DND-41 (cell line): ENCODE measurements around the gene AKAP6.

Experiments used
- ATAC-seq: fragments of 200-7000 bp; cut with Tn5 transposase; 3 replicates; pipeline ENCODE4 v1.9.1; 2021; ENCODE audit warnings: low read depth; ENCODE audit not compliant: insufficient read depth
- DNase-seq: peaks from one replicate; pipeline ENCODE4 v3.0.0-alpha.2; 2020
- H2AFZ ChIP-seq: 2 replicates; pipeline ENCODE4 v1.6.0; 2012; ENCODE audit warnings: low read depth, low read length
- H3K27ac ChIP-seq: 2 replicates; pipeline ENCODE4 v1.5.1; 2012; ENCODE audit warnings: low read length, inconsistent platforms
- H3K27me3 ChIP-seq: fragments of 200-600 bp; sonication (generic); 2 replicates; pipeline ENCODE4 v1.6.0; 2012; ENCODE audit warnings: low read length, mild to moderate bottlenecking, inconsistent platforms; ENCODE audit not compliant: insufficient read depth, poor library complexity
- H3K36me3 ChIP-seq: 2 replicates; pipeline ENCODE4 v1.5.1; 2012; ENCODE audit warnings: low read length, inconsistent platforms; ENCODE audit not compliant: insufficient read depth
- H3K4me1 ChIP-seq: 2 replicates; pipeline ENCODE4 v1.5.1; 2012; ENCODE audit warnings: mild to moderate bottlenecking, low read length; ENCODE audit not compliant: insufficient read depth
- H3K4me2 ChIP-seq: 2 replicates; pipeline ENCODE4 v1.6.0; 2012; ENCODE audit warnings: mild to moderate bottlenecking, moderate library complexity, low read length, inconsistent platforms; ENCODE audit not compliant: insufficient read depth
- H3K4me3 ChIP-seq, 2 experiments: fragments of 200-600 bp in 1 of 2; shearing (Covaris generic) in 1 of 2; 2 replicates each; pipeline ENCODE4 v1.5.1; 2012 to 2016; ENCODE audit warnings: inconsistent platforms in 2 of 2, low read length in 2 of 2, mild to moderate bottlenecking in 2 of 2, low read depth in 1 of 2, moderate library complexity in 1 of 2
- H3K79me2 ChIP-seq: 2 replicates; pipeline ENCODE4 v1.6.0; 2012; ENCODE audit warnings: low read length, inconsistent platforms; ENCODE audit not compliant: insufficient read depth
- H3K9ac ChIP-seq: 2 replicates; pipeline ENCODE4 v1.6.0; 2012; ENCODE audit warnings: low read depth, mild to moderate bottlenecking, inconsistent platforms, low read length, moderate library complexity
- H3K9me3 ChIP-seq: 2 replicates; pipeline ENCODE4 v1.5.1; 2012; ENCODE audit warnings: low read length, moderate library complexity, mild to moderate bottlenecking, inconsistent platforms; ENCODE audit not compliant: insufficient read depth, severe bottlenecking
- H4K20me1 ChIP-seq: 2 replicates; pipeline ENCODE4 v1.6.0; 2012; ENCODE audit warnings: low read length; ENCODE audit not compliant: insufficient read depth
- EZH2 ChIP-seq: IDR thresholded peaks from 3 replicates; pipeline ENCODE4 v1.6.1; 2012; ENCODE audit warnings: borderline replicate concordance, low read depth, mild to moderate bottlenecking, moderate library complexity, low read length, inconsistent platforms; ENCODE audit not compliant: severe bottlenecking
- TF ChIP-seq, protein P1 (sequence below): IDR thresholded peaks from 2 replicates; pipeline ENCODE4 v1.5.1; 2012; ENCODE audit warnings: borderline replicate concordance, low read length, moderate library complexity, mild to moderate bottlenecking; ENCODE audit not compliant: poor library complexity, severe bottlenecking; ENCODE audit errors: extremely low read depth

Gene AKAP6

DNA sequence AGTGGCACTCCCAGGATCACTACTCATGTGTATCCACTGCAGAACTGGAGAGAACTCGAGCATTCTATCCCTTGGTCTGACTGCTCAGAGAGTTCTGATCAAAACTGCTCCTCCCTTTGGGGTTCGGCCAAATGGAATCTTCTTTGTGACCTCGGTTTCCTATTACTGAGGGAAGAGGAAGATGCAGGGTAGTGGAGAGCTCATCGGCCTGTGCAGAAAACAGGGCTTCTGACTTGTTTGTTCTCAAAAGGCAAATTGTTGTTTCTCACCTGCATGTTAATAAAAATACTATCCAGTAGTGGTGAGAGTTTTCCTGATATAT lies 17.1 kb upstream of the AKAP6 start:
- Histone ChIP-seq H3K36me3 (no peaks in the 10 kb centered on the region), H3K9me3 (no peaks in the 10 kb centered on the region), H3K4me1 (no peaks in the 10 kb centered on the region), H2AFZ (no peak overlapping the region), H3K4me3 (no peak overlapping the region), H3K27ac (no peak overlapping the region), H3K79me2 (no peaks in the 10 kb centered on the region), H4K20me1 (no peaks in the 10 kb centered on the region), H3K9ac (no peak overlapping the region), H3K4me2 (no peak overlapping the region), H3K27me3 (peaks cover 4% of the 10 kb centered on the region)
- DNase-seq (no peak), ATAC-seq (no peak)
- no peak for TF ChIP-seq EZH2
- TF ChIP-seq, protein P1, sequence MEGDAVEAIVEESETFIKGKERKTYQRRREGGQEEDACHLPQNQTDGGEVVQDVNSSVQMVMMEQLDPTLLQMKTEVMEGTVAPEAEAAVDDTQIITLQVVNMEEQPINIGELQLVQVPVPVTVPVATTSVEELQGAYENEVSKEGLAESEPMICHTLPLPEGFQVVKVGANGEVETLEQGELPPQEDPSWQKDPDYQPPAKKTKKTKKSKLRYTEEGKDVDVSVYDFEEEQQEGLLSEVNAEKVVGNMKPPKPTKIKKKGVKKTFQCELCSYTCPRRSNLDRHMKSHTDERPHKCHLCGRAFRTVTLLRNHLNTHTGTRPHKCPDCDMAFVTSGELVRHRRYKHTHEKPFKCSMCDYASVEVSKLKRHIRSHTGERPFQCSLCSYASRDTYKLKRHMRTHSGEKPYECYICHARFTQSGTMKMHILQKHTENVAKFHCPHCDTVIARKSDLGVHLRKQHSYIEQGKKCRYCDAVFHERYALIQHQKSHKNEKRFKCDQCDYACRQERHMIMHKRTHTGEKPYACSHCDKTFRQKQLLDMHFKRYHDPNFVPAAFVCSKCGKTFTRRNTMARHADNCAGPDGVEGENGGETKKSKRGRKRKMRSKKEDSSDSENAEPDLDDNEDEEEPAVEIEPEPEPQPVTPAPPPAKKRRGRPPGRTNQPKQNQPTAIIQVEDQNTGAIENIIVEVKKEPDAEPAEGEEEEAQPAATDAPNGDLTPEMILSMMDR = no peak

DNA sequence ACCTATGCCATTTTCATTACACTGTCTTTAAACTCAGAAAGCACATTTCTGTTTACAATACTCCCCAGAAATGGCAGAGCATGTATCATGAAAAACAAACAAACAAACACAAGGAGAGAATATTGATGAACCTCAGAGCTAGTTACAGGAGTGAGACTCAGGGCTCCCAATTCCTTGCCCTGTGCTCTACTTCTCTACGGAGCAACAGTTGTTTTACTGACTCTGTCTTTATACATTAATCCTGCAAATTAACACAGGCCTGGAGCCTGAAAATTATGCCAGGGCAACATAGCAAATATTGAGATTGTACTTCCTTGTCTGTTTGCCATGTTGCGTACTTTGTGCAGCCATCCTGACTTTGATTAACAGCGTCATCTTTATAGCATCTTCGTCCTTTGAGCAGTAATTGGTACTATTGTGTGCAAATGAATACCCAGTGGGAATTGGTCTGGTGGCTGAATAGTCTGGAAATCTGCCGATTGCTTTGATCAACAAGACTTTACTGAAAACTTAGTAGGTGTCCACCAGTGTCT lies 15.2 kb upstream of the AKAP6 start:
- no peaks in the 10 kb centered on the region for H3K4me1 ChIP-seq
- ATAC-seq (no peak), DNase-seq (no peak)
- no peak overlapping the region for H3K9ac ChIP-seq
- no peaks in the 10 kb centered on the region for H3K9me3 ChIP-seq
- H3K4me2 ChIP-seq = no peak overlapping the region
- H3K4me3 ChIP-seq = no peak overlapping the region
- H3K27ac ChIP-seq = no peak overlapping the region
- no peaks in the 10 kb centered on the region for H3K36me3 ChIP-seq
- H3K27me3 ChIP-seq = peaks cover 4% of the 10 kb centered on the region
- H3K79me2 ChIP-seq = no peaks in the 10 kb centered on the region
- no peaks in the 10 kb centered on the region for H4K20me1 ChIP-seq
- H2AFZ ChIP-seq = no peak overlapping the region
- no peak for TF ChIP-seq EZH2
- TF ChIP-seq, protein P1 = no peak

DNA sequence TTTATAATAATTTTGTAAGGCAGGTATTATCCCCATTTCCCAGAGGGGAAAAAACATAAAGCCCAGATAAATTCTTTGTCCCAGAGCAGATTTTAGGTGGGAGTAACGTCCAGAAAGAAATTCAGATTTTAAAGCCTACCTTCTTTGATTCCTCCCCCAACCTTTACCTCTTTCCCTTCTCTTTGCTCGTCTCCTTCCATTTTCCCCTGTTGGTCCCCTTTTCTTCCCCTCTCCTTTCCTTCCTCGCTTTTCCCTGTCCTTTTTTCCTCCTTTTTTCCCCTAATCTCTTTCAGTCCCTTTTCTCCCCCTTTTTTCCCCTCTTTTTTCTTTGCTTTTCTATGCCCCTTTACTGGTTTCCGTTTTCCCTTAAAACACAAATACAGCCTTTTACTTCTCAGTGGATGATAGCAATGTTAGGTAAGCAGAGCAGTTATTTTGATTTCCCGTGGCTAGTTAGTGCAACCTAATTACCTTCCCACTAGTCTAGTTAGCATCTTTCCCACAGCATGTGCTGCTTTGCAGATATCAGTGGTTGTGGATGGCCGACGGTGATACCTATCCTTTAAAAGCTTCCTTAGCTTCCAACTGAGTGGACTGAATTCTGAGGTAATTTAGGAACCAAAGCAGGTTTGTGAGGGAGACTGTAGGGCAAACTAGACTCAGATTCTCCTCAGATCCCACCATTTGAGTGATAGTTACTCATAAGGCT lies 10.9 kb upstream of the AKAP6 start:
- ATAC-seq (no peak), DNase-seq (no peak)
- H3K4me1 ChIP-seq = no peaks in the 10 kb centered on the region
- H3K4me2 ChIP-seq = no peak overlapping the region
- no peak overlapping the region for H3K4me3 ChIP-seq
- H3K9ac ChIP-seq = no peak overlapping the region
- peaks cover 2% of the 10 kb centered on the region for H3K27me3 ChIP-seq
- H3K27ac ChIP-seq = no peak overlapping the region
- H3K36me3 ChIP-seq = no peaks in the 10 kb centered on the region
- TF ChIP-seq EZH2 = no peak
- TF ChIP-seq, protein P1 = no peak
- no peaks in the 10 kb centered on the region for H3K9me3 ChIP-seq
- no peaks in the 10 kb centered on the region for H3K79me2 ChIP-seq
- H4K20me1 ChIP-seq = no peaks in the 10 kb centered on the region
- H2AFZ ChIP-seq = no peak overlapping the region
